Astrocyte (in vitro differentiated cells and primary cell): ENCODE results near the gene NECTIN1. TPM values are rescaled to one million over a fixed set of nuclear protein-coding genes. Genes with fewer than 3 reads are reported as not detected.
A peak's percentile ranks its signal among the peaks of the same experiment; 100 is the strongest.

Experiments used
- DNase-seq: peaks from one replicate; pipeline ENCODE4 v3.0.0-alpha.2; 2010; ENCODE audit warnings: low read depth
- FAIRE-seq: peaks from 2 replicates; lab custom pipeline; 2011; peaks lifted over from hg19 to GRCh38; lab: Jason Lieb, UNC
- H2AFZ ChIP-seq: 2 replicates; pipeline ENCODE4 v1.6.0; 2012; ENCODE audit warnings: low read depth, low read length, inconsistent platforms
- H3K27ac ChIP-seq: 2 replicates; pipeline ENCODE4 v1.5.1; 2011; ENCODE audit warnings: low read depth, low read length, inconsistent platforms
- H3K27me3 ChIP-seq: 2 replicates; pipeline ENCODE4 v1.6.0; 2011; ENCODE audit warnings: low read length, inconsistent platforms; ENCODE audit not compliant: insufficient read depth
- H3K36me3 ChIP-seq: 2 replicates; pipeline ENCODE4 v1.5.1; 2011; ENCODE audit warnings: low read length, inconsistent platforms; ENCODE audit not compliant: insufficient read depth
- H3K4me1 ChIP-seq: 2 replicates; pipeline ENCODE4 v1.5.1; 2011; ENCODE audit warnings: low read length, inconsistent platforms; ENCODE audit not compliant: insufficient read depth
- H3K4me2 ChIP-seq: 2 replicates; pipeline ENCODE4 v1.6.0; 2012; ENCODE audit warnings: low read length, inconsistent platforms
- H3K4me3 ChIP-seq: 2 replicates; pipeline ENCODE4 v1.5.1; 2011; ENCODE audit warnings: low read depth, mild to moderate bottlenecking, low read length, inconsistent platforms; ENCODE audit not compliant: insufficient read depth
- H3K79me2 ChIP-seq: 2 replicates; pipeline ENCODE4 v1.6.0; 2012; ENCODE audit warnings: mild to moderate bottlenecking, low read length, inconsistent platforms; ENCODE audit not compliant: insufficient read depth
- H3K9ac ChIP-seq: 2 replicates; pipeline ENCODE4 v1.6.0; 2012; ENCODE audit warnings: mild to moderate bottlenecking, low read length, inconsistent platforms
- H3K9me3 ChIP-seq: 2 replicates; pipeline ENCODE4 v1.5.1; 2012; ENCODE audit warnings: low read depth, mild to moderate bottlenecking, low read length, inconsistent platforms; ENCODE audit not compliant: insufficient read depth
- H4K20me1 ChIP-seq: 2 replicates; pipeline ENCODE4 v1.6.0; 2012; ENCODE audit warnings: low read length, inconsistent platforms; ENCODE audit not compliant: insufficient read depth
- H3K27ac Mint-ChIP-seq: one replicate; pipeline ENCODE4 v1.8.0; 2021; ENCODE audit warnings: mild to moderate bottlenecking, mixed read lengths; ENCODE audit not compliant: unreplicated experiment
- H3K27me3 Mint-ChIP-seq: one replicate; pipeline ENCODE4 v1.8.0; 2021; ENCODE audit warnings: low read depth, mixed read lengths; ENCODE audit not compliant: unreplicated experiment
- H3K36me3 Mint-ChIP-seq: one replicate; pipeline ENCODE4 v1.8.0; 2021; ENCODE audit warnings: low read depth, mixed read lengths; ENCODE audit not compliant: unreplicated experiment
- H3K4me1 Mint-ChIP-seq: one replicate; pipeline ENCODE4 v1.8.0; 2021; ENCODE audit warnings: low read depth, mixed read lengths; ENCODE audit not compliant: unreplicated experiment
- H3K4me3 Mint-ChIP-seq: one replicate; pipeline ENCODE4 v1.8.0; 2021; ENCODE audit warnings: mild to moderate bottlenecking, moderate library complexity, mixed read lengths; ENCODE audit not compliant: unreplicated experiment
- H3K9me3 Mint-ChIP-seq: one replicate; pipeline ENCODE4 v1.8.0; 2021; ENCODE audit warnings: mild to moderate bottlenecking, mixed read lengths; ENCODE audit not compliant: unreplicated experiment
- EZH2 ChIP-seq: IDR thresholded peaks from 2 replicates; pipeline ENCODE4 v1.6.1; 2012; ENCODE audit warnings: mild to moderate bottlenecking, low read length, inconsistent platforms; ENCODE audit not compliant: insufficient read depth
- total RNA-seq: library from RNA; stranded (reverse); gene quantifications from 2 replicates; pipeline ENCODE4 v1.2.1, GENCODE V29; 2021
- TF ChIP-seq, protein P1 (sequence below): IDR thresholded peaks from 2 replicates; pipeline ENCODE4 v1.5.1; 2011; ENCODE audit warnings: low read depth, mild to moderate bottlenecking, inconsistent platforms, low read length, moderate library complexity; ENCODE audit not compliant: insufficient read depth

The NECTIN1 gene
- total RNA-seq, 1 donor from 2014 or later, result 17.7 TPM

DNA sequence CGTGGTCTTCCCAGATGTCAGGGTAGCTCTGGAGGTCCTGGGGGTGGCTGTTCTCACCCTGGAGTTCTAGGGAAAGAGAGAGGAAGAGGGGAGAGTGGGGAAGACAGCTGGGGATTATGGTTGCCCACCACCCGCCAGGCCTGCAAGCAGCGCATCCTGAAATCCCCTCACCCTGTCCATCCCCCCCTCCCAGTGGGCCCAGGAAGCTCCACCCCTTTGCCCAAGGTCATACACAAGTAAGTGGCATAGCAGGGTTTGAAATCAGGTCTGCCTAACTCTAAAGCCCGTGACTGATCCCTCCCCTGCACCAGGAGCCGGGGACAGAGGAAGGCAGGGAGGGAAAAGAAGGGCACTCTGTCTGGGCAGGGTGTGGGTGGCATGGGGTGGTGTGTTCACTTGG, 105.3 kb downstream of the NECTIN1 start:
- H3K4me1 ChIP-seq, result no peaks in the 10 kb centered on the region
- no peaks in the 10 kb centered on the region for H3K79me2 ChIP-seq
- no peak overlapping the region for H3K9ac ChIP-seq
- no peak overlapping the region for H2AFZ ChIP-seq
- Mint-ChIP-seq H3K4me1 (peaks cover 10% of the 10 kb centered on the region), H3K36me3 (no peaks in the 10 kb centered on the region), H3K27ac (no peak overlapping the region), H3K27me3 (peaks cover 38% of the 10 kb centered on the region), H3K4me3 (no peak overlapping the region), H3K9me3 (no peaks in the 10 kb centered on the region)
- no peak overlapping the region for H3K4me2 ChIP-seq
- FAIRE-seq (no peak), DNase-seq (no peak)
- no peak overlapping the region for H3K27ac ChIP-seq
- no peaks in the 10 kb centered on the region for H3K9me3 ChIP-seq
- no peak for TF ChIP-seq EZH2
- TF ChIP-seq, protein P1, sequence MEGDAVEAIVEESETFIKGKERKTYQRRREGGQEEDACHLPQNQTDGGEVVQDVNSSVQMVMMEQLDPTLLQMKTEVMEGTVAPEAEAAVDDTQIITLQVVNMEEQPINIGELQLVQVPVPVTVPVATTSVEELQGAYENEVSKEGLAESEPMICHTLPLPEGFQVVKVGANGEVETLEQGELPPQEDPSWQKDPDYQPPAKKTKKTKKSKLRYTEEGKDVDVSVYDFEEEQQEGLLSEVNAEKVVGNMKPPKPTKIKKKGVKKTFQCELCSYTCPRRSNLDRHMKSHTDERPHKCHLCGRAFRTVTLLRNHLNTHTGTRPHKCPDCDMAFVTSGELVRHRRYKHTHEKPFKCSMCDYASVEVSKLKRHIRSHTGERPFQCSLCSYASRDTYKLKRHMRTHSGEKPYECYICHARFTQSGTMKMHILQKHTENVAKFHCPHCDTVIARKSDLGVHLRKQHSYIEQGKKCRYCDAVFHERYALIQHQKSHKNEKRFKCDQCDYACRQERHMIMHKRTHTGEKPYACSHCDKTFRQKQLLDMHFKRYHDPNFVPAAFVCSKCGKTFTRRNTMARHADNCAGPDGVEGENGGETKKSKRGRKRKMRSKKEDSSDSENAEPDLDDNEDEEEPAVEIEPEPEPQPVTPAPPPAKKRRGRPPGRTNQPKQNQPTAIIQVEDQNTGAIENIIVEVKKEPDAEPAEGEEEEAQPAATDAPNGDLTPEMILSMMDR, result no peak
- no peaks in the 10 kb centered on the region for H3K36me3 ChIP-seq
- H3K4me3 ChIP-seq, result no peak overlapping the region
- peaks cover 2% of the 10 kb centered on the region for H3K27me3 ChIP-seq
- no peaks in the 10 kb centered on the region for H4K20me1 ChIP-seq

DNA sequence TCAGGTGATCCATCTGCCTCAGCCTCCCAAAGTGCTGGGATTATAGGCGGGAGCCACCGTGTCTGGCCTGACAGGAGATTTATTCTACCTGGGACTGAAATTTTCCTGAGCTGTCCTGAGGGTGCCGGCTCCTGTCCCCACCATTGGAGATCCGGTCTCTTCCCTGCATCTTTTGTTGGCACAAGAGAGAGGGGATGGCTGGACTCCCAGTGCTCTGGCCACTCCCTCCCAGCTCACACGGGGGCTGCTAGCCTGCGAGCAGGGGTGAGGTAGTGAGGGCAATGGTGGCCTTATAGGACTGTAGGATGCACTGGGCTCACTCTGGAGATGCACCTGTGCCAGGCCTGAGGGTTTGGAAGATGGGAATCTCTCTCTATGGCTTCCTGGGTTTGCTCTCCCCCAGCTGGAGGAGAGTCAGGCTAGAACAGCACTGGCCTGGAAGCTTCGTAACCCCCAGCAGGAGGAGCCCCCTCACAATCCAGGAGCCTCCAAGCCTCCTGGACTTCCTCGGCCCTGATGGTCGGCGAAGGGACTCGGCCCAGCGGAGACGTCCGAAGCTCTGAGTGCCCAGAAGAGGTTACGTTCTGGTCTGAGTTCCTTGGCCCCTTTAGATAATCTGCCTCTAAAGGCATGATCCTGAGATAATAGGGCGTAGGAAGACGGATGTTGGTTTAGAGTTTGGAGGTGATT, 106.4 kb downstream of the NECTIN1 start:
- Mint-ChIP-seq H3K9me3 (peaks cover 2% of the 10 kb centered on the region), H3K27ac (no peak overlapping the region), H3K4me3 (no peak overlapping the region), H3K36me3 (no peaks in the 10 kb centered on the region), H3K27me3 (peaks cover 35% of the 10 kb centered on the region), H3K4me1 (peaks cover 16% of the 10 kb centered on the region)
- Histone ChIP-seq H2AFZ (no peak overlapping the region), H3K27me3 (peaks cover 2% of the 10 kb centered on the region), H3K36me3 (no peaks in the 10 kb centered on the region), H3K4me2 (no peak overlapping the region), H3K4me3 (no peak overlapping the region), H3K27ac (no peak overlapping the region), H3K79me2 (no peaks in the 10 kb centered on the region), H3K9ac (no peak overlapping the region), H3K9me3 (no peaks in the 10 kb centered on the region), H3K4me1 (peaks cover 2% of the 10 kb centered on the region), H4K20me1 (no peaks in the 10 kb centered on the region)
- FAIRE-seq (no peak), DNase-seq (no peak)
- no peak for TF ChIP-seq EZH2
- TF ChIP-seq, protein P1, result no peak

DNA sequence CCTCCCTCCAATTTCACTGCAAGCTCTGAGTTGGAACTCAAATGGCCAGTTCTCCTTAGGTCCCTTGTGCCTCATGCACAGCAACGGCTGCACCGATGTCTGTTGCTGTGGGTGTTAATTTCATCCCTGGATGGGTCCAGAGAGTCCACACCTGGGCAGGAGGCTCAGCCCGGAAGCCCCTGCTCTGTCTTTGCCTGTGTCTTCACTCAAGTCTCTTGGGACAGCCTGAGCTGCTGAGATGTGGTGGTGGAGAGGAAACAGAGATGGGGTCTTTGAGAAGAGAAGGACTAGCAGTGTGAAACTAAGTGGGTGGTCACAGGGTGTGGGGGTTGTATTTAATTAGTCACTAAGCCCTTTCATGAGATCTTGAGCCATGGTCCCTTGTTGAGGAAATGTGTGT, 109.3 kb downstream of the NECTIN1 start:
- Histone ChIP-seq H3K4me1 (peaks cover 18% of the 10 kb centered on the region), H3K4me2 (no peak overlapping the region), H3K27ac (no peak overlapping the region), H3K36me3 (no peaks in the 10 kb centered on the region), H3K27me3 (no peaks in the 10 kb centered on the region), H3K4me3 (no peak overlapping the region), H3K79me2 (no peaks in the 10 kb centered on the region), H3K9me3 (no peaks in the 10 kb centered on the region), H4K20me1 (no peaks in the 10 kb centered on the region), H3K9ac (no peak overlapping the region), H2AFZ (no peak overlapping the region)
- H3K36me3 Mint-ChIP-seq, result no peaks in the 10 kb centered on the region
- H3K4me3 Mint-ChIP-seq, result peak overlapping the region; percentile 68
- peaks cover 25% of the 10 kb centered on the region for H3K27me3 Mint-ChIP-seq
- peaks cover 2% of the 10 kb centered on the region for H3K9me3 Mint-ChIP-seq
- TF ChIP-seq, protein P1, result no peak
- TF ChIP-seq EZH2, result no peak
- FAIRE-seq, result no peak
- peaks cover 20% of the 10 kb centered on the region for H3K4me1 Mint-ChIP-seq
- no peak overlapping the region for H3K27ac Mint-ChIP-seq
- DNase-seq, result no peak
